ENCODE measurements around the gene TSPEAR. TPM values are rescaled to one million over a fixed set of nuclear protein-coding genes. Genes with fewer than 3 reads are reported as not detected.

Gene TSPEAR
- total RNA-seq, 4 donors from 2014 or later: 0.21 to 1.3 (median 0.69) TPM

DNA sequence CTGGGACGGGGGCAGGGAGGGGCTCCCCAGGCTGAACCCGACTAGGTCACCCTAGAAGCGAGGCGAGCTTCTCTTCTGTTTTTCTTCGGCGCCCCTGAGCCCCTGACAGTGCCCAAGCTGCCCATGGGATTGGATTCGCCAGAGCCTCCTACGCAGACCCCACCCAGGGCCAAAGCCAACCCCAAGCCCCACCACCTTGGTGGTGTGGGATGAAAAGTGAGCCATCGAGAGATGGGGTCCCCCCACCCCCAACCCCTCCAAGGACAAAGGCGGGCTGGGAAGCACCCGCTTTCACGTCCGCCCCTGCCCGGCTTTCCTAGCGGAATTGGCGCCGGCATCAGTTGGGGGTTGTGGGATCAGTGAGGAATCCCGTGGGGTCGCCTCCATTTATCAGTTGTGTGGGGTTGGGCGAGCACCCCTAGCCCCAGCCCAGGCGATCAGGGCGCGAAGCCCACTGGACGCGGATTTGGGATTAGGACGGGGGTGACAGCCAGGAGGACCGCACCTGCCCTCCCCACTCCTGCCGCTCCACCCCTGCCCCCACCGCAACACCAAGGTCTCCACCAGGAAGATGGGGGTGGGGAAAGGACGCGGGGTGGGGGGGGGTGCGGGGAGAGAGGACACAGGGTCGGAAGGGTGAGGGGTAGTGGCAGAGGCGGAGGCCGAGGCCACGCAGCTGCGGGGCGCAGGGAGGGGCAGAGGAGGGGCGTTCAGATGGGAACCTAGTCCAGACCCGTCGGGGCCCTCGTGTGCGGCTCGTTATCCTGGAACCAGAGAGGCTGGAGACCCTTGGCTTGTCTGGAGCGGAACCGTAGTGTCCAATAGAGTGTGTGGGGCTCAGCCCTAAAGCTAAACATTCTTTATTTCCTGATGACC is 4.4 kb downstream of the TSPEAR start:
- peaks cover 10 to 47% of the 10 kb centered on the region in 2 donors for H3K4me1 ChIP-seq
- no peak overlapping the region for H3K27ac ChIP-seq
- H3K4me3 ChIP-seq (replicated peaks in 1 of 3): no peak overlapping the region
- DNase-seq: no peak
- 26 to 38% methylated on average over 20 to 23 of the region's 46 CpGs for WGBS, 2 donors
- intact Hi-C loops (cut with DNase I): no loop called here
- no peaks in the 10 kb centered on the region for H3K36me3 ChIP-seq
- TF ChIP-seq POLR2A (IDR thresholded peaks at IDR 0.05): no peak
- TF ChIP-seq, protein P1, sequence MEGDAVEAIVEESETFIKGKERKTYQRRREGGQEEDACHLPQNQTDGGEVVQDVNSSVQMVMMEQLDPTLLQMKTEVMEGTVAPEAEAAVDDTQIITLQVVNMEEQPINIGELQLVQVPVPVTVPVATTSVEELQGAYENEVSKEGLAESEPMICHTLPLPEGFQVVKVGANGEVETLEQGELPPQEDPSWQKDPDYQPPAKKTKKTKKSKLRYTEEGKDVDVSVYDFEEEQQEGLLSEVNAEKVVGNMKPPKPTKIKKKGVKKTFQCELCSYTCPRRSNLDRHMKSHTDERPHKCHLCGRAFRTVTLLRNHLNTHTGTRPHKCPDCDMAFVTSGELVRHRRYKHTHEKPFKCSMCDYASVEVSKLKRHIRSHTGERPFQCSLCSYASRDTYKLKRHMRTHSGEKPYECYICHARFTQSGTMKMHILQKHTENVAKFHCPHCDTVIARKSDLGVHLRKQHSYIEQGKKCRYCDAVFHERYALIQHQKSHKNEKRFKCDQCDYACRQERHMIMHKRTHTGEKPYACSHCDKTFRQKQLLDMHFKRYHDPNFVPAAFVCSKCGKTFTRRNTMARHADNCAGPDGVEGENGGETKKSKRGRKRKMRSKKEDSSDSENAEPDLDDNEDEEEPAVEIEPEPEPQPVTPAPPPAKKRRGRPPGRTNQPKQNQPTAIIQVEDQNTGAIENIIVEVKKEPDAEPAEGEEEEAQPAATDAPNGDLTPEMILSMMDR (IDR thresholded peaks at IDR 0.05): no peak
- H3K27me3 ChIP-seq: peaks cover 9% of the 10 kb centered on the region
- H3K9me3 ChIP-seq: no peaks in the 10 kb centered on the region

DNA sequence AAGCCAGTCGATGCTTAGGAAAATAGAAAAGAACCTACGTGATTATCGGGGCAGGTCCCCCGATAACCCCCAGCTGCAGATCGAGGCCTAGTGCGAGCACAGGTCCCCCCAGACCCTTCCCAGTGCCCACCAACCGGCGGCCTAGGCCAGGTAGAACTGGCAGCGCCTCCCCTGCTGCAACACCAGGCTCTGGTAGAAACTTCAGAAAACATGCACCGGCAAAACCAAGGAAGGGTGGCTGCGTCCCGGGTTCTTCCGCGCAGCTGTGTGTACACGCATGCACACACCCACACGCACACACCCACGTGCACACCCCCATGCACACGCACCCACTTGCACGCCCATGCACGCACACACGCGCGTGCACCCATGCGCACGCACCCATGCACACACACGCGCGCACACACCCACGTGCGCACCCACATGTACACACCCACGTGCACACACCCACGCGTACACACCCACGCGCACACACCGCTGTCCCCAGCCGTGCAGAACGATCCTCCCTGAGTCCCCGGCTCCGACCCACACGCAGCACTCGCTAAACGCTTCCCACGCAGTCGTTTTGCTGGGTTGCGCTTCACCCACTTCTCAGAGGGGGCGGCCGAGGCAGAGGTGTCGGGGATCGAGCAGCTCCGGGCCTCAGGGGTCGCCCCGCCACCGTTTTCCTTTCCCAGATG is 5.2 kb downstream of the TSPEAR start:
- Histone ChIP-seq H3K4me1 (peaks cover 4 to 39% of the 10 kb centered on the region in 2 donors), H3K27me3 (peaks cover 9% of the 10 kb centered on the region), H3K36me3 (no peaks in the 10 kb centered on the region), H3K27ac (no peak overlapping the region), H3K4me3 (replicated peaks in 1 of 3) (no peak overlapping the region), H3K9me3 (no peaks in the 10 kb centered on the region)
- WGBS, 2 donors: 24 to 39% methylated on average over 44 to 52 of the region's 54 CpGs
- no peak for TF ChIP-seq POLR2A (IDR thresholded peaks at IDR 0.05)
- TF ChIP-seq, protein P1 (IDR thresholded peaks at IDR 0.05): no peak
- no peak for DNase-seq
- intact Hi-C loops (cut with DNase I): no loop called here

DNA sequence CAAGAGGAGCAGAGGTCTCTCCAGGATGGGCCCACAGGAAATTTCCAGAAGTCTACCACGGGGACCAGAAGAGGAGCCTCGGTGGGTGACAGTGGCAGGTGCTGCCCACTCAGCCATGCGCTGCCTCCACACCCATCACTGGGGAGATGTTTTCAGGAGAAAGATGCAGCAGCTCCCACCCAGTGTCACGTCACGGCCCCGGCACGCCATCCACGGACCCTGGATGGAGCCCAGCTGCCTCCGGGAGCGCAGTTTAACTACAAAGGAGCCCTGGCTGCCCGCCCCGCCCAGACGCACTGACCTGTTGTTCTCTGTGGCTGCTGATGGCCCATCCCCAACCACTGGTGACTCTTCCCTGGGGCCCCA is 6.8 kb downstream of the TSPEAR start:
- intact Hi-C loops (cut with DNase I): no loop called here
- H3K27me3 ChIP-seq: peaks cover 9% of the 10 kb centered on the region
- H3K27ac ChIP-seq: no peak overlapping the region
- no peak for DNase-seq
- 35 to 81% methylated on average over 5 to 11 of the region's 13 CpGs for WGBS, 2 donors
- H3K9me3 ChIP-seq: no peaks in the 10 kb centered on the region
- TF ChIP-seq, protein P1 (IDR thresholded peaks at IDR 0.05): no peak
- no peak for TF ChIP-seq POLR2A (IDR thresholded peaks at IDR 0.05)
- no peaks in the 10 kb centered on the region for H3K36me3 ChIP-seq
- no peak overlapping the region for H3K4me3 ChIP-seq (replicated peaks in 1 of 3)
- H3K4me1 ChIP-seq: peaks cover 0 to 23% of the 10 kb centered on the region in 2 donors

- intact Hi-C loops (cut with DNase I): no loop called here
- Histone ChIP-seq H3K9me3 (no peaks in the 10 kb centered on the region), H3K27me3 (peaks cover 4% of the 10 kb centered on the region), H3K4me1 (peaks cover 0 to 17% of the 10 kb centered on the region in 2 donors), H3K27ac (no peak overlapping the region), H3K36me3 (no peaks in the 10 kb centered on the region), H3K4me3 (replicated peaks in 1 of 3) (no peak overlapping the region)
- TF ChIP-seq, protein P1 (IDR thresholded peaks at IDR 0.05): no peak
- no peak for TF ChIP-seq POLR2A (IDR thresholded peaks at IDR 0.05)
- WGBS, 2 donors: 70 to 74% methylated on average over 7 to 13 of the region's 13 CpGs
- DNase-seq: no peak
Measured at GRCh38 chr21:44703731-44704635, 7.4 kb downstream of the TSPEAR start.

All from thyroid gland (tissue), 4 donors.